Smooth muscle cell of the brain vasculature (primary cell): ENCODE measurements around the gene KLHL18.
"Not testable (repeated sequence)": the region's sequence is repeated elsewhere in the genome, so short reads cannot be mapped to it uniquely, and the experiment has no call there.

Source experiments
- DNase-seq: peaks from one replicate; pipeline ENCODE4 v3.0.0-alpha.2; 2012; ENCODE audit warnings: low read depth, low spot score

The KLHL18 gene

GRCh38 chr3:47314056-47314764, 31.5 kb downstream of the KLHL18 start:
- DNase-seq = no peak

- DNase-seq = no peak
Observed at GRCh38 chr3:47315069-47315647, 32.4 kb downstream of the KLHL18 start.

- DNase-seq = not testable (repeated sequence)
Observed at GRCh38 chr3:47316151-47316550, 33.4 kb downstream of the KLHL18 start.

- DNase-seq = no peak
Observed at GRCh38 chr3:47318916-47319315, 36.2 kb downstream of the KLHL18 start.

- no peak for DNase-seq
Observed at GRCh38 chr3:47319956-47320355, 37.2 kb downstream of the KLHL18 start.

GRCh38 chr3:47323431-47324277, 40.9 kb downstream of the KLHL18 start:
- DNase-seq = no peak

- DNase-seq = peak; percentile 53
Observed at GRCh38 chr3:47324278-47324865, 41.6 kb downstream of the KLHL18 start.

- no peak for DNase-seq
Observed at GRCh38 chr3:47333907-47334306, 51.2 kb downstream of the KLHL18 start.

GRCh38 chr3:47337656-47338055, 54.9 kb downstream of the KLHL18 start:
- DNase-seq = no peak

- no peak for DNase-seq
Observed at GRCh38 chr3:47339951-47340350, 57.2 kb downstream of the KLHL18 start.

GRCh38 chr3:47340866-47341265, 58.1 kb downstream of the KLHL18 start:
- DNase-seq = no peak

- DNase-seq = no peak
Observed at GRCh38 chr3:47342151-47342550, 59.4 kb downstream of the KLHL18 start.

GRCh38 chr3:47342812-47343211, 60.1 kb downstream of the KLHL18 start:
- DNase-seq = no peak

GRCh38 chr3:47343471-47343971, 60.8 kb downstream of the KLHL18 start:
- DNase-seq = no peak

- DNase-seq = no peak
Observed at GRCh38 chr3:47344971-47345370, 62.2 kb downstream of the KLHL18 start.

GRCh38 chr3:47347217-47347801, 64.6 kb downstream of the KLHL18 start:
- DNase-seq = no peak

- no peak for DNase-seq
Observed at GRCh38 chr3:47348411-47349154, 65.8 kb downstream of the KLHL18 start.

GRCh38 chr3:47355010-47355409, 72.3 kb downstream of the KLHL18 start:
- no peak for DNase-seq

- no peak for DNase-seq
Observed at GRCh38 chr3:47356201-47356600, 73.5 kb downstream of the KLHL18 start.

GRCh38 chr3:47359323-47359722, 76.6 kb downstream of the KLHL18 start:
- no peak for DNase-seq

GRCh38 chr3:47360110-47360517, 77.4 kb downstream of the KLHL18 start:
- not testable (repeated sequence) for DNase-seq
